HUES48 (cell line): ENCODE data around the gene KCNH4.
A peak's percentile ranks its signal among the peaks of the same experiment; 100 is the strongest.
"Not testable (repeated sequence)": the region's sequence is repeated elsewhere in the genome, so short reads cannot be mapped to it uniquely, and the experiment has no call there.

Experiments
- H3K27ac ChIP-seq: one replicate; pipeline ENCODE4 v1.7.0; 2013; ENCODE audit warnings: low read depth, low read length, inconsistent platforms
- H3K27me3 ChIP-seq: 2 replicates; pipeline ENCODE4 v1.6.1; 2013; ENCODE audit warnings: mild to moderate bottlenecking, low read length; ENCODE audit not compliant: control insufficient read depth, insufficient read depth
- H3K36me3 ChIP-seq: 2 replicates; pipeline ENCODE4 v1.6.1; 2013; ENCODE audit warnings: low read length; ENCODE audit not compliant: control insufficient read depth, insufficient read depth
- H3K4me1 ChIP-seq: 2 replicates; pipeline ENCODE4 v1.6.1; 2013; ENCODE audit warnings: mild to moderate bottlenecking, low read length; ENCODE audit not compliant: control insufficient read depth, insufficient read depth
- H3K4me3 ChIP-seq: 2 replicates; pipeline ENCODE4 v1.5.1; 2013; ENCODE audit warnings: mild to moderate bottlenecking, low read depth, low read length
- H3K9ac ChIP-seq: 2 replicates; pipeline ENCODE4 v1.6.1; 2013; ENCODE audit warnings: mild to moderate bottlenecking, low read depth, low read length, moderate library complexity
- H3K9me3 ChIP-seq: 2 replicates; pipeline ENCODE4 v1.6.1; 2013; ENCODE audit warnings: low read length; ENCODE audit not compliant: control insufficient read depth, insufficient read depth

KCNH4 gene

DNA sequence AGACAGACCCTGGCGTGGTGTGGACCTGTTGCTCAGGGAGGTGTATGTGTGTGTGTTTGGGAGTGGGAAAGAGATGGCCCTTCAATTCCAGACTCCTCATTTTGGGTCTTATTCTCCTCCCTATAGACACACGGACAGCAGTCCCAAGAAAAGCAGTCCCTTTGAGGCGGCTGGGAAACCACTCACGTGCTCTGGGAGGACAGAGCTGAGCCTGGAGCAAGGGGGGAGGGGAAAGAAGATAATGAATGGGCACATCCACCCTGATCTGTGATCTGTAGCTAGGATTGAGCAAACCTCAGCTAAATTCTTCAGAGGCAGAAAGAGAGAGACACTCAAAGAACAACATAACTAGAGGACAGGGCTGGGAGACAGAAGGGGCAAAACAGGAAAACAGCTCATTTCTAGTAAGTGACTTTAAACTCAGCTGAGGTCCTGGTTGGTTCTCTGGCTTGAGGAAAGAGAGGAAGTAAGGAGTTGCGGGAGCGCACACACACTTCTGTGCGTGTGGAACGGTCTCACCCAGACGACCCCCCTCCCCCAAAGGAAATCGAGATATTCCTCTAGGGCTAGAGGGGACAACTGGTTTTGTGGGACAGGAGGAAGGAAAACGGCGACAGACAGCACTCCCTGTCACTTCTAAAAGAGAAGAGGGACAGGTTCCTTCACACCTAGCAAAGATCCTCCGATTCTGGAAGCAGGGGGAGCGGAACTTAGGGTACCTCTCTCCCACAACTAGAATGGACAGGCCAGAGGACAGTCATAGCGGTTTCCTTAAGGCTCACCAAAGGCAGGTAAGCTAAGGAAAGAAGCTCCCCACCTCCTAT lies 26.8 kb downstream of the KCNH4 start:
- H3K9me3 ChIP-seq = no peaks in the 10 kb centered on the region
- peak overlapping the region; percentile 49 for H3K9ac ChIP-seq

DNA sequence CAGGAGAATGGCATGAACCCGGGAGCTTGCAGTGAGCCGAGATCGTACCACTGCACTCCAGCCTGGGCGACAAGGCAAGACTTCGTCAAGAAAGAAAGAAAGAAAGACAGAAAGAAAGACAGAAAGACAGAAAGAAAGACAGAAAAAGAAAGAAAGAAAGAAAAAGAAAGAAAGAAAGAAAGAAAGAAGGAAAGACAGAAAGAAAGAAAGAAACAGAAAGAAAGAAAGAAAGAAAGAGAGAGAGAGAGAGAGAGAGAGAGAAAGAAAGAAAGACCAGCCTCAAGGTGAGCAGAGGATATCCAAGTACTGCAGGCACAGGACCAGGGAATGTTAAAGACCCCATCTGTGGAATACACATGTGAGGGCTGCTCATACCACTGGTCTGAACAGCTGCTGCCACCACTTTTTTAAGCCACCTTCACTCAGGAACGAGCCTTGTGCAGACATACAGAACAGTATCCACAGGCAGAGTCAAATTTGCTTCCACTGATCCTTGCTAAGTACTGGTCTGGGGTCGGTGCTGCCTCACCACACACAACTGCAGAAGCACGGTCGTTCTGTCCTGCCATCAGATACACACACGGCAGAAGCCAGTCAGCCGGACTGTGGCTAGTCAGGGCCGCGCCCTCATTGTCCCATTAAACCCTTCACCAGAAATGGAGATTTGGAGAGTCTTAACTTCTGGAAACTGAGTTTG lies 33.9 kb downstream of the KCNH4 start:
- Histone ChIP-seq H3K27ac (no peak overlapping the region), H3K9me3 (no peaks in the 10 kb centered on the region), H3K4me1 (no peaks in the 10 kb centered on the region), H3K9ac (no peak overlapping the region), H3K27me3 (no peaks in the 10 kb centered on the region), H3K4me3 (no peak overlapping the region), H3K36me3 (peaks cover 27% of the 10 kb centered on the region; the same call in 1 of the 2 replicates)

More for the DNA sequence above, 26.8 kb downstream of the KCNH4 start:
- Histone ChIP-seq H3K27ac (peak overlapping the region; percentile 74), H3K4me1 (peaks cover 10% of the 10 kb centered on the region), H3K4me3 (peak overlapping the region; percentile 89), H3K27me3 (no peaks in the 10 kb centered on the region), H3K36me3 (peaks cover 4% of the 10 kb centered on the region; the same call in 1 of the 2 replicates)

DNA sequence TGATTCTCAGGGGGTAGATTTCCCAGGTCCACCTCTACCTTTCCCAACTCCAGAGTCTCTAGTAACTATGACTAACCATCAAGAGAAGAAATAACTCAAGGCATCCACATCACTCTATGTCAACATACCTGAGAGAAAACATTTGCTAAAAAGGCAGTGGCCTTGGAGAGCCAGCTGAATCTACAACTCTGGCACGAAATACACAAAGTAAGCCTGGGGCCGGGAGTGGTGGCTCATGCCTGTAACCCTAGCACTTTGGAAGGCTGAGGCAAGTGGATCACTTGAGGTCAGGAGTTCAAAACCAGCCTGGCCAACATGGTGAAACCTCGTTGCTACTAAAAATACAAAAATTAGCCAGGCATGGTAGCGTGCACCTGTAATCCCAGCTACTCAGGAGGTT lies 37.8 kb downstream of the KCNH4 start:
- not testable (repeated sequence) for H3K4me3 ChIP-seq, H3K27ac ChIP-seq, H3K4me1 ChIP-seq, H3K9ac ChIP-seq, H3K27me3 ChIP-seq, H3K9me3 ChIP-seq
- H3K36me3 ChIP-seq = peaks cover 32% of the 10 kb centered on the region; the same call in 1 of the 2 replicates

DNA sequence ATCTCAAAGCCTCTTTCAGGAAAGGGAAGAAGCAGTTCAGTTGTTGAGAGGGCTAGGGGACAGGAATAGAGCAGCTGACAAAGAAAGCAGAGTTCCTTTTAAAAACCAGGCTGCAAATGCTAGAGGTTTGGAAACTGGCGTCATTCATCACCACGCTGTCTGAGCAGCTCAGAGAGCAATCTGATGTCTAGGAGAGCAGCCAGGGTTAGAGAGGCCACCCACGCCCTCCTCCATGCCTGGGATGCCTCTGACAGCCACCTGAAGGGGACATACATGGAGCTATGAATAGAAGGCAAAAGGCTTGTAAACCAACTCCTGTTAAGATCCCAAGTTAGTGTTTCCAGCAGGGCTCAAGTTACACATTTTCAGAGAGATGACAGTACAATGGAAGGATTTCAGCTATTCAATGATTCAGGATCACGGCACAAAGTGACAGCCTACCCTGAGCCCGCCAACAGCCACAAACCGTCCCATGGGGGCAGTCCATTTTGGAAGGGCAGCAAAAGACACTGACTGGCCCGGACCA lies 38.5 kb downstream of the KCNH4 start:
- H3K4me3 ChIP-seq = no peak overlapping the region
- H3K9me3 ChIP-seq = no peaks in the 10 kb centered on the region
- H3K27ac ChIP-seq = no peak overlapping the region
- H3K4me1 ChIP-seq = no peaks in the 10 kb centered on the region
- peaks cover 30% of the 10 kb centered on the region; the same call in 1 of the 2 replicates for H3K36me3 ChIP-seq
- no peaks in the 10 kb centered on the region for H3K27me3 ChIP-seq
- no peak overlapping the region for H3K9ac ChIP-seq

DNA sequence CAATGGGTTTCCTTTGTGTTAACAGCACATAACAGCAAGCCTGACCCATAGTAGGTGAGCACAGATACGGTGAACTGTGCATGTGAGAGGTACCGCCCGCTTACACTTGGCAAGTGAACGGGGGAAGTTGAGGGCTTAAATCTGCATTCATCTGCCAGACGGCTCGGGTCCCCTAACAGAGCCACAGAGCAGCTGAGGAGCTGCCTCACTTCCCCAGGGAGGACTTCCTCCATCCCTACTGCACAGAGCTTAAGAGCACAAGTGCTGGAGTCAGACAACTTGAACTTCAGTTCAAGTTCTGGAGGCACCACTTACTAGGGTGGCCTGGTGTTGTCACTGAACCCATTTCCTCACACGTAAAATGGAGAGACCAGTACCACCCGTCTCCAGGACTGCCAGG lies 39.6 kb downstream of the KCNH4 start:
- Histone ChIP-seq H3K27me3 (no peaks in the 10 kb centered on the region), H3K36me3 (peaks cover 26% of the 10 kb centered on the region; the same call in 1 of the 2 replicates), H3K9me3 (no peaks in the 10 kb centered on the region), H3K4me3 (no peak overlapping the region), H3K4me1 (0 out of 2 replicates have a peak, but pooled peaks cover 2% of the 10 kb centered on the region), H3K27ac (no peak overlapping the region), H3K9ac (no peak overlapping the region)

DNA sequence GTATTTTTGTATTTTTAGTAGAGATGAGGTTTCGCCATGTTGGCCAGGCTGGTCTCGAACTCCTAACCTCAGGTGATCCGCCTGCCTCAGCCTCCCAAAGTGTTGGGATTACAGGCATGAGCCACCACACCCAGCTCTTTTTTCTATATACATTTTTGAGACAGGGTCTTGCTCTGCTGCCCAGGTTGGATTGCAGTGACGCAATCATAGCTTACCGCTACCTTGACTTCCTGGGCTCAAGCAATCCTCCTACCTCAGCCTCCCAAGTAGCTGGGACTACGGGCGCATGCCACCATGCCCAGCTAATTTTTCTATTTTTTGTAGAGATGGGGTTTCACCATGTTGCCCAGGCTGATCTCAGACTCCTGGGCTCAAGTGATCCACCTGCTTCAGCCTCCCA lies 40.3 kb downstream of the KCNH4 start:
- H3K9me3 ChIP-seq, H3K4me1 ChIP-seq, H3K4me3 ChIP-seq, H3K9ac ChIP-seq, H3K27me3 ChIP-seq, H3K27ac ChIP-seq: not testable (repeated sequence)
- peaks cover 26% of the 10 kb centered on the region; the same call in 1 of the 2 replicates for H3K36me3 ChIP-seq

DNA sequence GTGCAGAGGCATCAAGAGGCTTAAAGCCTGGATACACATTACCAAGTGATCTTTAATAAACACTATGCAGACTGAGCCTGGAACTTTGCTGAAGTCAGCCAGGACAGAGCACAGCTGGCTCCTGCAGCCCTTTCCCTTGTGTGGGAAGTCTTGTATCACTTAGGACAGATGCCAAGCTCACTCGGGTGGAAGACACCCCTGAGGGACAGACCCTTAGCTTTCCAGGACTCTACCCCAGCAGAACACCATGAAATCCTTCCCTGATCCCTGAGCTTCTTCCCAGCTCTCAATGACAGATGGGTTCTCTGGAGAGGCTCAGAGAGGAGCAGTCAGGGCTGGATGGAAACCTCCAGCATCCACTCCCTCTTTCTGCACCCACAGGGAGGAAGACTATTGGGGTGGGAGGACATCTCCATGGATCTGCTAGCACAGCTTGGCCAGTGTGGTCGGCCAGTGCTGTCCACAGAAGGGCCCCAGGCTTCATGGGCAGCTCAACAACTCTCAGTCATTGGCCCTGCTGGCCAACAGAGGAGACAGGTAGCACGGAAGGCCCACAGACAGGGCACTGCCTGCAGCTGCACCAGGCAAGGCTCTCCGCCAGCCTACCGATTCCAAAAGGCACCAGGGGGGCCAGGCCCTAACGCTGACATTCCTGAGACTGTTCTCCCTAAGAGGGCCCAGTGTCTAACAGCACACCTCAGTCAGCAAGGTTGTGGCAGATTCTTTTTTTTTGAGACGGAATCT lies 42.0 kb downstream of the KCNH4 start:
- no peaks in the 10 kb centered on the region for H3K27me3 ChIP-seq
- H3K9ac ChIP-seq = no peak overlapping the region
- no peaks in the 10 kb centered on the region for H3K9me3 ChIP-seq
- H3K4me1 ChIP-seq = 0 out of 2 replicates have a peak, but pooled peaks cover 14% of the 10 kb centered on the region
- H3K4me3 ChIP-seq = no peak overlapping the region
- H3K27ac ChIP-seq = no peak overlapping the region
- H3K36me3 ChIP-seq = peaks cover 22% of the 10 kb centered on the region; the same call in 1 of the 2 replicates

DNA sequence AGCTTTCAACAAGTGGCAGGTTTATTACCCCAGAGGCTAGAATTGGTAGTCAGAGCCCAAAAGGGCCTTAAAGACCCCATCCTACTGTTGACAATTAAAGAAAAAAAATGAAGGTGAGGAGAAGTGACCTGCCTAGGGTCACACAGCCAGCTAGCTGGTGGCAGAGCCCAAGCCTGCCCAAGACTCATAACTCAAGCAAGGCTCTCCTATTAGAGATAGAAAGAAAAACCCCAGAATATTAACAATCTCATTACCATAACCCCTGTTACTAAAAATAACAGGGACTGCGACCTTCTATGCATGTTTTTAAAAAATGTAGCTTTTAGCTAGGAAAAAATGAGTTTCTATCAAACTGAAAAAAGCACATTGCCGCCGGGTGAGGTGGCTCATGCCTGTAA lies 44.3 kb downstream of the KCNH4 start:
- no peak overlapping the region for H3K4me3 ChIP-seq
- H3K9me3 ChIP-seq = no peaks in the 10 kb centered on the region
- H3K27ac ChIP-seq = peak overlapping the region; percentile 59
- H3K36me3 ChIP-seq = peaks cover 12% of the 10 kb centered on the region; the same call in 1 of the 2 replicates
- H3K4me1 ChIP-seq = 0 out of 2 replicates have a peak, but pooled peaks cover 20% of the 10 kb centered on the region
- no peak overlapping the region for H3K9ac ChIP-seq
- H3K27me3 ChIP-seq = no peaks in the 10 kb centered on the region

DNA sequence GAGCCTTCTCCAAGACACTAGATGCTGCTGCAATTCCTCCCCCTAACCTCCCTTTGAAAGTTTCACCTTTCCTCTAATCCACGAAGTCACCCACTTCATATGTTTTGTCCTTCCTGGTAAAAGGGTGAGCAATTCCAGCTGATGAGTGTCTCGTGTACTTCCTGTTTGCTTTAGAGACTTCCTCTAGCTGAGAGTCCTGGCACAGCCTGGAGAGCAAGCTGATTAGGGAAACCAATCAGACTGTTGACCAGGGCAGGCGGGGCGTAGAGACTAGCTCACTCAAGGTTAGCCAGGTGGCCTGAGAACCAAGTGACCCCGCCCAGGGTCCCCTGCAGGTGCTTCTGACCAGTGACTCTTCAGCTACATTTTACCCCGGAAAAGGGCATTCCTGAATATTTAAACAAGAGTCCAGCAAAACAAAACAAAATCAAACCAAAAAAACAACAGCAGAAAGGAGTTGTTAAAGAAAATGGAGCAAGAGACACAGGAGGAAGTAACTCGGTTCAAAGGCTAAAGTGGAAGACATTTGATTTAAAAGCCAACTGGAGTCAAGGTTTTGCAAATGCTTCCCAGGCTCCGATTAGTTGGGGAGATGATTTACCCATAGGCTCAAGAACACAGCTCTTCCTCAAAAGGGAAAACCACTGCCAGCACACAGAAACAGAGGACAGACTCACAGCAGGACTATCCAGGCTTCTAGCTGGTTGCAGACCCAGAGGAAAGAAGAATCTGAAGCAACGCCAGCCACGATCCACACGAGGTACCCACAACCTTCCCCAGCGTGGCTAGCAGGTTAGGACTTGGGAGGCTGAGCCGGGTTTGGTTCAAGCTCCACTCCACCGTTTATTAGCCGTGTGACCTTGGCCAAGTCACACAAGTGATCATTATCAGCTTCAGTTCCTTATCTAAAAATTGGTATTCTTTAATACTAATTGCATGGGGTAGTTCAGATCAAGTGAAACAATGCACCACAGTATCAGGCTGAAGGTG lies 45.0 kb downstream of the KCNH4 start:
- H3K27me3 ChIP-seq = no peaks in the 10 kb centered on the region
- H3K4me1 ChIP-seq = 0 out of 2 replicates have a peak, but pooled peaks cover 20% of the 10 kb centered on the region
- H3K9me3 ChIP-seq = no peaks in the 10 kb centered on the region
- H3K36me3 ChIP-seq = peaks cover 5% of the 10 kb centered on the region; the same call in 1 of the 2 replicates
- no peak overlapping the region for H3K9ac ChIP-seq
- peak overlapping the region; percentile 59 for H3K27ac ChIP-seq
- no peak overlapping the region for H3K4me3 ChIP-seq

DNA sequence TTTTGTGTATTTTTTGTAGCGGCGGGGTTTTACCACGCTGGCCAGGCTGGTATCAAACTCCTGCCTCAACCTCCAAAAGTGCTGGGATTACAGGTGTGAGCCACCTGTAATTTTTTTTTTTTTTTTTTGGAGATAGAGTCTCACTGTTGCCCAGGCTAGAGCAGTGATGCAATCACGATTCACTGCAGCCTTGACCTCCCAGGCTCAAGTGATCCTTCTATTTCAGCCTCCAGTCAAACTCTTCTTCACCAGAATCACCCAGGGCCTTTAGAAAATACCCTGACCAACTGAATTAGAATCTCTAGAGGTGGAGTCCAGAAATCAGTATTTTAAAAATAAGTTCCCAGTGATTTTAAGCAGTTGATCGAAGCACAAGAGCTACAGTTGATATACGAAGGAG lies 45.8 kb downstream of the KCNH4 start:
- 0 out of 2 replicates have a peak, but pooled peaks cover 20% of the 10 kb centered on the region for H3K4me1 ChIP-seq
- peaks cover 10% of the 10 kb centered on the region for H3K36me3 ChIP-seq
- H3K27ac ChIP-seq = peak overlapping the region; percentile 59
- no peak overlapping the region for H3K4me3 ChIP-seq
- H3K9ac ChIP-seq = no peak overlapping the region
- no peaks in the 10 kb centered on the region for H3K9me3 ChIP-seq
- H3K27me3 ChIP-seq = no peaks in the 10 kb centered on the region
